WERI-Rb-1 (cell line): ENCODE measurements around the gene CAPN5.
A peak's percentile ranks its signal among the peaks of the same experiment; 100 is the strongest.

Experiments used
- DNase-seq: peaks from one replicate; pipeline ENCODE4 v3.0.0-alpha.2; 2020
- H3K27ac ChIP-seq: fragments of 250-450 bp; sonication (Bioruptor Pico); 2 replicates; pipeline ENCODE4 v1.5.1; 2020; ENCODE audit warnings: mild to moderate bottlenecking, moderate library complexity
- H3K27me3 ChIP-seq: fragments of 250-450 bp; sonication (Bioruptor Pico); 2 replicates; pipeline ENCODE4 v1.5.1; 2021; ENCODE audit warnings: mild to moderate bottlenecking, low read depth, moderate library complexity; ENCODE audit not compliant: insufficient read depth, severe bottlenecking
- H3K36me3 ChIP-seq: fragments of 250-450 bp; sonication (Bioruptor Pico); 2 replicates; pipeline ENCODE4 v1.5.1; 2020; ENCODE audit warnings: mild to moderate bottlenecking, moderate library complexity
- H3K4me3 ChIP-seq: 2 replicates; pipeline ENCODE4 v1.5.1; 2011; ENCODE audit warnings: low read depth, mild to moderate bottlenecking, control low read depth, low read length
- H3K9me3 ChIP-seq: fragments of 250-450 bp; sonication (Bioruptor Pico); 2 replicates; pipeline ENCODE4 v1.5.1; 2021; ENCODE audit warnings: mild to moderate bottlenecking, moderate library complexity; ENCODE audit not compliant: severe bottlenecking
- CTCF ChIP-seq: IDR thresholded peaks from 2 replicates; pipeline ENCODE4 v1.5.1; 2011; ENCODE audit warnings: low read depth, mild to moderate bottlenecking, control low read depth, inconsistent platforms, low read length

The CAPN5 gene

DNA sequence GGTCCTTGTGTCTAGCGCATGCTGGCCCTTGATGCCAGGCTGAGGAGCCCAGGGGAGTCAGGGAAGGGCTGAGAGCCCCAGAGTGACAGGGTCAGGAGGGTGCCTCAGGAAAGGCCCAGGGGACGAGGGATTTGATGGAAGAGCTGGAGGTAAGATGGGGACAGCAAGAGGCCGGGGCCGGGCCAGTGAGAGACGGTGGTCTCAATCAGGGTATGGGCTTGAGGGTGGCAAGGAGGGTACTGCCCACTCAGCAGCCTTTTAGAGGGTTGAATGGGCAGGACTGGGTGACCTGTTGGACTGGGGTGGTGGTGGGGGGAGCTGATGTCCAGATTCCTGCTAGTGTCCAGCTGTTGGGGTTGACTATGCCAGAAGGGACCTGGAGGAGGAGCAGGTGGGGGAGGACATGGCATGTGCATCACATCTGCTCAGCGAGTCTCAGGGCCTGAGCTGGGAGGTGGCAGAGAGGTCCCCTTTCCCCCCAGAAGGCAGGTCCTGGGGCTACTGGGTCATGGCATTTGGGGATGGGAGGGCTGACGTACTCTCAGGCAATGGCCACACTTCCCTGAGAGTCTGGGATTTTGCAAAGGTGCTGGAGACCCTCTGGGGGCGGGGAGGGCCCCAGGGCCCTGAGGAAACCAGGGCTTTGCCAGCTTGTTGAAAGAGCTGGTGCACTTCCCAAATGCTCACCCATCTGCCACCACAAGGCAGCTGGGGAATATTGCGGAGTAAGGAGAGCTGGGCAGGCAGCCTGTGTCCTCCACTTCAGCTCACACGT, 79.7 kb downstream of the CAPN5 start:
- no peak for TF ChIP-seq CTCF
- peaks cover 84% of the 10 kb centered on the region for H3K36me3 ChIP-seq

DNA sequence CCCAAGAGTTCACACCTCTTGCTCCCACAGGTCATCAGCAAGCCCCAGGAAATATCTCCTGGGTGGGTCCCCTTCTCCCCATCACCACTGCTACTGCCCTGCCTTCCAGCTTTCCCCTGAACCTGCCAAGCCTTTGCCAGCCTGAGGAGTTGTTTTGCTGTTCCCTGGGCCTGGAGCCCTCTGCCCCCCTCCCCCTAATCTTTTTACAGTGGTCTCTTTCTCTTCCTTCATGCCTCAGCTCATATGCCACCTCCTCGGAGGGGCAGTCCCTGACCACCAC, 80.2 kb downstream of the CAPN5 start:
- H3K27me3 ChIP-seq: no peaks in the 10 kb centered on the region
- TF ChIP-seq CTCF: no peak
- H3K4me3 ChIP-seq: no peak overlapping the region
- H3K36me3 ChIP-seq: peaks cover 87% of the 10 kb centered on the region
- peak overlapping the region; percentile 25 for H3K27ac ChIP-seq
- DNase-seq: no peak
- H3K9me3 ChIP-seq: no peaks in the 10 kb centered on the region

More for the DNA sequence above, 79.7 kb downstream of the CAPN5 start:
- no peaks in the 10 kb centered on the region for H3K9me3 ChIP-seq
- no peak overlapping the region for H3K4me3 ChIP-seq
- H3K27me3 ChIP-seq: no peaks in the 10 kb centered on the region
- peak overlapping the region; percentile 25 for H3K27ac ChIP-seq
- no peak for DNase-seq

DNA sequence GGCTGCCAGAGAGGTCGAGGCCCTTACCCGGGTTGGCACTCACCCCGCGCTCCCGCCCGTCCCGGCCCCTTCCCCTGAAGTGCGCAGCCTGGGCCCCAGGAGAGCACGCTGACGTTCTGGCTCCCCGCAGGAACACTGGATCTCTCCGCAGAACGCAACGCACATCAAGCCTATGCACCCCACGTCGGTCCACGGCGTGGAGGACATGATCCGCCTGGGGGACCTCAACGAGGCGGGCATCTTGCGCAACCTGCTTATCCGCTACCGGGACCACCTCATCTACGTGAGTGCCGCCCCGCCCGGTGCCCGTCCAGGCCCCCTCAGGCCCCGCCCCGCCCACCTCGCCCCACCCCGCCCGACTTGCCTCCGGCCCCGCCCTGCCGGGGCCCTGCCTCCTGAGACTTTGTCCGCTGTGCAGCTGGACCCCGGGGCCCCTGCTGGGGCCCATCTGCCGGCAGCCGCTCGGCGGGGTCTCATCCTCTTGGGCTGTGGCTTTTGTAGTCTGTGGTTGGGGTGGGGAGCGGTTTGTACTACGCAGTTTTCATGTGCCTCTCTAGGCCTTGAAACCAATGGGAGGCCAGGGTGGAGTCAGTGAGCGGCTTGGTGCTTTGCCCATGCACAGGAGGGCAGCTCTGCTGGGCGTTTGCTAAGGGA, 81.0 kb downstream of the CAPN5 start:
- Histone ChIP-seq H3K27ac (peak overlapping the region; percentile 76), H3K27me3 (no peaks in the 10 kb centered on the region), H3K4me3 (peak overlapping the region; percentile 15), H3K9me3 (no peaks in the 10 kb centered on the region), H3K36me3 (peaks cover 89% of the 10 kb centered on the region)
- peak; percentile 85 for DNase-seq
- TF ChIP-seq CTCF: no peak

- Histone ChIP-seq H3K9me3 (no peaks in the 10 kb centered on the region), H3K27ac (peak overlapping the region; percentile 76), H3K36me3 (peaks cover 86% of the 10 kb centered on the region), H3K27me3 (no peaks in the 10 kb centered on the region), H3K4me3 (no peak overlapping the region)
- TF ChIP-seq CTCF: no peak
- no peak for DNase-seq
These were observed 82.4 kb downstream of the CAPN5 start for GRCh38 chr11:77148963-77149715.

DNA sequence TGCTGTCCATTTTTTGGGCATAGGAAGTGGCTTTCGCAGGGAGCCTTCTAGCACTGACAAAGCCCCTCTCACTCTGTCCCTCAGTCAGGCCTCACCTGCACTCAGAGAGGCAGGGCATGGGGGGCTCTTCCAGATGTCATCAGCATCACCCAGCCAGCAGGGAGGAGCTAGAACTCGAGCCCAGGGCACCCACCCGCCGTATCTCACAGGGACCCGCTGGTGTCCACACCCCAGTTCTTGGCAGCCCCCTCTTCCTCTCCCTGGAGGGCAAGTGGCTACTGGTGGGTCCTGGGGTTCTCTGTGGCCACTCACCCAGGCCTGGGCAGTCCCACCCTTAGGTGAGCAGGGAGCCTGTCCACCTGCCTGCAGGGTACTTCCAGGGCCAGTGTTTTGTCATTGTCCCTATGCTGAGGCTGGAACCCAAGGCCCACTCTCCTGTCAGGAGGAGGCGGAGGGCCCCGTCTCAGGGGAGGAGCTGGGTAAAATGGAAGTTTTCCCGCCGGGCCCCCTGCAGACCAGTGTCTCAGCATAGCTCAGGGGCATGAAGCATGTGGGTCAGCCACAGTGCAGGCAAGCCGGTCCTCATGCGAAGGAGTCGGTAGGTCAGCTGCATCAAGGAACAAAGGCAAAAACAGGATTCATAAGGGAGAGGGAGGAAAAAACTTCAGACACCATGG, 83.1 kb downstream of the CAPN5 start:
- no peak for TF ChIP-seq CTCF
- Histone ChIP-seq H3K9me3 (no peaks in the 10 kb centered on the region), H3K4me3 (no peak overlapping the region), H3K36me3 (peaks cover 84% of the 10 kb centered on the region), H3K27me3 (no peaks in the 10 kb centered on the region), H3K27ac (no peak overlapping the region; the same call in 1 of the 2 replicates)
- no peak for DNase-seq
